Measurements from ENCODE around the gene TNNT3.

TNNT3 gene

DNA sequence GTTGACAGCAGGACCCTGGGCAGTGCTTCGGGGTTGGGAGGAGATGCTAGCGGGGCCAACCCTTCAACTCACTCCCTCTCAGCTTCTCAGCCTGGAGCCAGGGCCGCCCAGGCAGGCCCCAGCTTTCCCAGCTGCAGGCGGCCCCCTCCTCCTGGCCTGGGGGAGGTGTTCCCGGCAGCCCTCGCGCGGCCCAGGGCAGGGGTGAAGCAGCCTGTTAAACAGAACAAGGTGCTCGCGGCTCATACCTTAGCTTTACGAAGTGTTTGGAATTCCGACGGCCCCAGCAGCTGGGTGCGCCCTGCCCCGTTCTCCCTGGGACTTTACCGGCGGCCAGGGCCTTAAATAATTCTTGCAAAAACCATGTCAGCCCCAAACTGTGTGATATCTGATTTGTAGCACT lies 44.8 kb downstream of the TNNT3 start:
- no peak for DNase-seq

DNA sequence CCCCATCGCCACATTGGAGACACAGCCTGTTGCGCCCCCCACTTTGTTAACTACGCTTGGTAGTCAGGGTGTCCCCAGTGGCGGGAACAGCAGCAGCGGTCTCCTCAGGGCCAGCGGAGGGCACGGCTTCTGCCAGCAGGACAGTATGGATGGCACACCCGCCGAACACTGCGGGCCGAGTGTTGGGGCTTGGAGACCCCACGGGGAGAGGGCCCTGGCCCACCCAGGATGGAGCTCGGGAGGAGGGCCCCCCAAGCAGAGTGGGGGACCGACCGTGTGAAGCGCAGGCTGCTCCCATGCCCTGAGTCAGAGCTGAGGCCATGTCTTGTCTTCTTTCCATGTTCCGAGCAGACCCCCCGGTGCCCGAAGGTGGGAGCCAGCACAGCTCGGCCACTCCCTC lies 45.5 kb downstream of the TNNT3 start:
- DNase-seq: no peak

DNA sequence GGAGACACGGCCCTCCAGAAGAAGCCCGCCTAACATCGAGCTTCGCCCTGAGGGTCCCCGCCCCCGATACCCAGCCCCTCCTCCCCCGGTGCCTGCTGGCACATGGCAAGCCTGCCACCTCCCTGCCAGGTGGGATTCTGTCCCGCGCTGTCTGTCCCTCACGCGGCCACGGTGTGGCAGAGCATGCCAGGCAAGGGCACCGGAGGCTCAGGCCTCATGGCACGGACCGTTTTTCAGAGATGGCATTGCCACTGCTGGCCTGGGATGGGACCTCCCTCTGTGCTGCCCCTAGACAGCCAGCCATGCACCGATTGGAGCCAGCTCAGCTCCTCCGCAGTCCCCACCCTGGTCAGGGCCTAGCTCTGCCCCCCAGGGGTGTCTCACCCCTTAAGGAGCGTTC lies 47.0 kb downstream of the TNNT3 start:
- no peak for DNase-seq

DNA sequence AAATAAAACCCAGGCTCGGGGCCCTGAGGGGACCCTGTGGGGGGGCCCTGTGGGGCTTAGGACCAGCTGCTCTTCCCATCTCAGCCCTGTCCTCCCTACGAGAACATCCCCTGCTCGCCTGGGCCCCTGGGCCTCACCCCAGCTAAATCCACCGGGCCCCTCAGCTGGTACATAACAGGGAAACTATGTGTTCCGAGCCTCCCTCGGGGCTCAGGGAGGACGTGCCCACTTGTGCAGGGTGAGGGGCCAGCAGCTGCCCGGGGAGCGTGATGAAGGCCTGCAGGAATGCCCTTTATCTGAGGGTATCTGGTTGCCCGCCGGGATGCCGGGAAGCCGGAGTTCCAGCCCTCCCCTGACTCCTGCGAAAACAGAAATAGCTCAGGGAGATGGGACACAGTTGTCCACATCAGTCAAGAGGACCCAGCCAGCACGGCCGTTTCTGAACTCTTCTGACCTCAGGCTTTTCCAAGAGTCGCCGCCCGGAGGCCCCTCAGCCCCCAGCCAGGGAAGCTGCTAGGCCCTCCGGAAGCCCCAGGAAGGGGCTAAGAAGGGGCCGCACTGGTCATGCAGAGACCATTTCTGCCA lies 48.2 kb downstream of the TNNT3 start:
- DNase-seq: no peak

DNA sequence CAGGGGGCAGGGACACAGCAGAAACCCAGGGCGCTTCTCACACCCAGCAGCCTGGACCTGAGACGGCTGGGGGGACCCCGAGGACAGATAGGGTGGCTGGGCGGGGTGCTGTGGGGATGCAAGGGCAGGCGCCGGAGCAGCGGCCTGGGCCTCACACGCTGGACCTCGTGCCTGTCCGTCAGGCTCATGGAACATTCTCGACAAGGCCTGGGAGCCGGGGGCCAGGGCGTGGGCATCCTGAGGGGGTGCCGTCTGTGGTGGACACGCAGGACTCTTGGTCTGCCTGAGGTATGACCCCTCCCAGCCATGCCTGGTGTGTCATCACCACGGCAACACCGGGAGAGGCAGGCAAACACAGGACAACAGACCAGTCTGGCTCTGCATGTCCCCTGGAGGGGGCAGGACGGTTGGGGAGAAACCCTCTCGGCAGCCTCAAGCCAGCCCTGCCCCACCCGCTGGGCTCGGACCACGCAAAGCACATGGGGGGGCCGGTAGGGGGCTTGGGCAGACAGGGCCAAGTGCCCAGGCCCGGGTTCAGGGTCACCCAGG lies 49.0 kb downstream of the TNNT3 start:
- no peak for DNase-seq

DNA sequence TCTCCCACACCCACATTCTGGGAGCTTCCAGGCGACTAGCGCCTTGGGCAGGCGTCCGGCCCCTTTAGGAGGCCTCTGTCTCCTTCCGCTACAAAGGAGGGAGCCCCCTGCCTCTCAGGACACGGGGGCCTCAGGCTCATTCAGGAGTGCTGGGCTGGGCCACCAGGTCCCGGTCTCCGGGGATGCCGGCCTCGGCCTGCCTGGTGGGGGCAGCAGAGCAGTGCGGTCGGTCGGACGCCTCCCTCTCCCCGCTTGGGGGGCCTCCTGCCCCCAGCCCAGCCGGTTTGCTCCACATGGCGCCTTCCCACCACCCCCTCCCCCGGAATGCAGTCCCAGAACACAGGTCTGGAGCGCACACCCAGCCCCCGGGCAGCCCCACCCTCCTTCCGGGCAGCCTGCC lies 49.5 kb downstream of the TNNT3 start:
- no peak for DNase-seq

DNA sequence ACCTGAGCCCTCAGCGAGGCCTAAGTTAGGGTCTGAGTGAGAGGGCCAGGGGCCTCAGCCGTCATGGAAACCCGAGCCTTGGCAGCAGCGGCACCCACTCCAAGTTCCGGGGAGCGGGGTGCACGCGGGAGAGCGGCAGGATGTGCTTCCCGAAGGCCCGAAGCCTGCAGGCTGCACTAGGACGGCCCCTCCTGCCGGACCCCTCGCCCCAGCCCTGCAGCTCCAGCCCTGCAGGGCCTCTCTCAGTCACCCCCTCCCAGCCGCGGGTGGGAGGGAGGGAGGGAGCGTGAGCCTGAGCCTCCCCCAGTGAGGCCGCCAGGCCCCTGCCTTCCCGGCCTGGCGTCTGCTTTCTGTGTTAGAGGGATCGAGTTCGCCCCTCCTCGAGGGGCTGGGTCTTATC lies 50.3 kb downstream of the TNNT3 start:
- no peak for DNase-seq

DNA sequence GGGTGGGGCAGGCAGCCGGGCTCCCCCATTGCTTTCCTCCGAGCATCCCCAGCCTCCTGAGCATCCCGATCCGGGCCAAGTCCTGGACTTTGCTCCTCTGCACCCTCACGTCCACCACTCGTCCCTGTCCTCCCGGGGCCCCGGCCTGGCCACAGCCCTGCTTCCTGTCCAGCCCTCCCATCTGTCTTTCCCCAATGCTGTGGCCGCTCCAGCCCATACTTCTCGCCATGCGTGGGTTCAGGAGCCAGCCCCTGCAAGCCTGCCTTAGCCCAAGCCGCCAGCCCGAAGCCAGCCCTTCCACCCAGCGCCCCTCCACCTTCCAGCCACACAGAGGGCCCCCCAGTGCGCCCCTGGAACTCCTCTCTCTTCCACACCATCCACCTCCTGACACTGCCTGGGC lies 51.5 kb downstream of the TNNT3 start:
- DNase-seq: no peak

DNA sequence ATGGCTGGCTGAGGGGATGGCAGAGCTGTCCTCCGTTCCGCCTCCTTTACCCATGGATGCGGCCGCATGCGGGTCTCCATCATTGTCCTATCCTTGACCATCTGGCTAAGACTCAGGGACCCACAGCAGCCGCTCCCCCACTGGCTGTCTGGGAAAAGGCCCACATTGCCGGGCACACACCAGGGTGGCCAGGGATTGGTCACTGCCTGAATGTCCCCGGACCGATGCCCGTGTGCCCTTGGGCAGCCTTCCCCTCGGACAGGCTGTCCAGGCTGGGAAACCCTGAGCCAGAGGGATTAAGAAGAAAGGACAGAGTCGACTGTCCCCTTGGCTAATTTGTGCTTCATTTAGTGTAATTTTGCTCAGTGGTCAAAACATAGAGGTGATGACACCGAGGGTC lies 55.7 kb downstream of the TNNT3 start:
- no peak for DNase-seq

DNA sequence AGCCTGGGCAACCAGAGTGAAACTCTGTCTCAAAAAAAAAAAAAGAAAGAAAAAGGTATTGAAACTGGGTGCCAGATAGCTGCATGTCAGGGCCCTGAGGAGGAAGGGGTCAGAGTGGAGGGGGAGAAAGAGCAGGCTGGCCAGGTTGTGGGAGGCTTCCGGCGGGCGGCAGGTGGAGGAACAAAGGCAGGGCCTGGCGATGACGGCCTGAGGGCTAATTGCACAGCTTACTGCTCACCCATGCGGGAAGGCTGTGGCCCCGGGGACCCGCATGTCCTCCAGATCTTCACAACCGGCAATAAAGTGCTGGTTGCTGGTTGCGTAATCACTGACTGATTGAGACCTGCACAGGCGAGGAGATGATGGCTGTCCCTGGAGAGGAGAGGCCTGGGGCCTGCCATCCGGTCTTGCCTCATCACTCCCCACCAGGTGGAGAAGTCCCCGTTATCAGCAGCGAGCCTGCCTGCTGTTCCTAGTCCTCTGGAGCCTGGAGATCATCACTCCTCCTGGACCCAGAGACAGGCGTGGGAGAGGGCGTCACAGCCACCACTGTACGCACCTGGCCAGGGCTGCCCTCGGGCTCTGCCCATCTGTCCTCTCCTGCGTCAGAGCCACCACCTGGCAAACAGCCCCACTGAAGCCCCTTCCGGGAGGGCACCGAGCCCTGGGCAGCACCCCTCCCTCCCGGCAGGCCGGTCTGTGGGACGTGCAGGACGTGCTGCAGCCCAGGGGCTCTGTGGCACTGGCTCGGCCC lies 59.4 kb downstream of the TNNT3 start:
- DNase-seq: no peak

DNA sequence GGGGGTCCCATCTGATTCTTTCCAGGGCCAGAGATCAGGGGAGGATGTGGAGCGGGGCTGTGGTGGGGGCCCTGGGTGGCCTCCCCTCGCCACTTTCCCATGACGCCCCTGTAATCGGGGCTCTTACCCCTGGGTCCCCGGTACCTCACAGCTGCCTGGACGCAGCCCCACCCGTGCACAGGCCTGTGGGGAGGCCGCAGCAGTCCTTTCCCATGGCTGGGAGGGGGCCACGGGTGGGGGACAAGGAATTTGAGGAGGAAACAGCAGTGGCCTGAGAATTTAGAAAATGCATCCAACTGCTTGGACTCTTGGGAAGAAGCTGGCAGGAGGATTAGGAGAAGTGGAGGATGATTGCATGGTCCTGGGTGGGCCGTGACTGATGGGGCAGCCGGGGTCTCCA lies 60.1 kb downstream of the TNNT3 start:
- no peak for DNase-seq

DNA sequence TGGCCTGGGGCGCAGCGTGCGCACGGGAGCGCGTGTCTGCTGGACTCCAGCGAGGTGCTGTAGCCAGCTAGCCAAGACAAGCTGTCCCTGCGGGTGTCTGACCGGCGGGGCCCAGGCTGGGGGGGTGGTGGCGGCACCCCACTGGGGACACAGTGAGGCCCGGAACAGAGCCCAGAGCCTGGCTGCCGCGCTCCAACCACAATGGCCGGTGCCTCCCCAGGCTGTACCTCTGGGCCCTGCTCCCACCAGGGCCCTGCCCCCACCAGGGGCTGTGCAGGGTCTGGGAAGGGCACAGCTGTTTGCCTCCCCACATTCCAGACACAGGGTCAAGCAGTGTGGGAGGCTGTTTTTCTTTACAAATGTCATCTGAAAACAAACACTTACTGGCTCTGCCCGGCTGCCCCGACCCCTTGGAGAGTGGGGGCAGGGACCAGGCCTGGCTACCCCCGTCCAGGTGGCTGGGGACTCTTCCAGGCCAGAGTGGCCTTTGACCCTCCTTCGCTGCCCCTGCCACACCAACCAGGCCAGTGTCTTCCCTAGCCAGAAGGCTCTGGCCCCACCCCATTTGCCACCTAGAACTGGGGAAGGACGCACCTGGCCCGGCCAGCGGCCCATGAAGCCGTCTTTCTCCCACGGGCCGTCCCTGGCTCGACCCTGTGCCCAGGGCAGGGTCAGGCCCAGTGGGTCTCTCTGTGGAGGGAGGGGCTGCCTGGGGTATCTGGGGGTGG lies 63.5 kb downstream of the TNNT3 start:
- DNase-seq: no peak

DNA sequence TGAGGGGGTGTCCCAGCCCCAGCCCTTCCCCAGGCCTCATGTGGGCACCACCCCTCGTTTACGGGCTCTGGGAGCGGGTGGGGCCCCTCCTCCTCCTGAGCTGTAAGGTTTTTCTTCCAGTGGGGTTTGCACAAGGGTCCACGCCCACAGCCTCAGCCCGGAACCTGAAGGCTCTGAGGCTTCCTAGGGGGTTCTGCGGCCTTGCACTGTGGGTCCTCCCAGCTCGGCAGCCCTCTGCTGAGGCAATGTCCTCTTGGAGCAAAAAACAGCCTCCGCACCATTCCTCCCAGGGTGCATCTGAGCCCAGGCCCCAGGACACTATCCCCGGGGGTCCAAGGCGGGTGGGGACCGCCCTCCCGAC lies 64.1 kb downstream of the TNNT3 start:
- DNase-seq: no peak

DNA sequence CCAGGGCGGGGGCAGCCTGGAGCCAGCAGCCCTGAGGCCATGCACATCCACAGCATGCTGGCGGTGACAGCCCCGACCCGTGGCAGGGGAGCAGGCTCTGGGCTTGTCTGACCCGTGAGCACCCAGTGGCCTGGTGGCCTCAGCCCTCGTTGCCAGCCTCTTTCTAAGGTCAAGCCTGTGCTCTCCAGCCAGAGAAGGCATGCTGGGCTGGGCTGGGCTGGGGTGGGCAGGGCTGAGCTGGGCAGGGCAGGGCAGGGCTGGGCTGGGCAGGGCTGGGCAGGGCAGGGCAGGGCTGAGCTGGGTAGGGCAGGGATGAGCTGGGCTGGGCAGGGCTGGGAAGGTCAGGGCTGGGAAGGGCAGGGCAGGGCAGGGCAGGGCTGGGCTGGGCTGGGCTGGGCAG lies 67.5 kb downstream of the TNNT3 start:
- DNase-seq: no peak

DNA sequence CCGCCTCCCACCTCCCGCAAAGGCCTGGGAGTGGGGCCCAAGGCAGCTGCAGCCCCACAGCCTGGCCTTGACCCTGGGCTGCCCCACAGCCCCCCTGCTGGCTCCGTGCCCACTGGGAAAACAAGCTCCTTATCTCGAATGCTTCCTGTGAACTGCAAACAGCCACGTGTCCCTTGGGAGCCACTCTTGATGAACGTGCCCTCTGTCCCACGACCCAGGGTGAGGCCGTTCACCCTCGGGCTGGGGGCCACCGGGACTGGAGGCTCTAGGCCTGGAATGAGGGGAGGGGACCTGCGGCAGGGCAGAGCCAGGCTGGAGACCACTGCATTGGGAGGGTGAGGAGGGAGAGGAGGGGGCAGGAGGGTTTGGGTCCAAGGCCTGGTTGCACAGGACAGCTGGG lies 68.7 kb downstream of the TNNT3 start:
- no peak for DNase-seq

Measured in activated effector memory CD4-positive, alpha-beta T cell treated with Interleukin-2 at 50 U/mL for 16 hours (primary cell).